GM21360 (cell line): ENCODE data around the gene C4BPB.

Source experiments
- ATAC-seq: cut with Tn5 transposase; IDR thresholded peaks from one replicate; pipeline ENCODE4 v1.9.1; 2021; ENCODE audit warnings: mild to moderate bottlenecking, moderate library complexity; ENCODE audit not compliant: unreplicated experiment

C4BPB gene

GRCh38 chr1:207134581-207134980 lies 45.9 kb downstream of the C4BPB start:
- ATAC-seq: no peak

GRCh38 chr1:207139616-207140015 lies 51.0 kb downstream of the C4BPB start:
- ATAC-seq: no peak

GRCh38 chr1:207140536-207140935 lies 51.9 kb downstream of the C4BPB start:
- no peak for ATAC-seq

- ATAC-seq: no peak
Measured at GRCh38 chr1:207145401-207146058, 56.9 kb downstream of the C4BPB start.
